HG03469 (cell line): ENCODE data around the gene DNAJC5.

Experiments used
- ATAC-seq: cut with Tn5 transposase; IDR thresholded peaks from one replicate; pipeline ENCODE4 v1.9.1; 2021; ENCODE audit warnings: mild to moderate bottlenecking, moderate library complexity, moderate number of reproducible peaks; ENCODE audit not compliant: unreplicated experiment

Gene DNAJC5

GRCh38 chr20:63939061-63939935, 44.4 kb downstream of the DNAJC5 start:
- no peak for ATAC-seq

- no peak for ATAC-seq
Observed at GRCh38 chr20:63940071-63940471, 45.1 kb downstream of the DNAJC5 start.

DNA sequence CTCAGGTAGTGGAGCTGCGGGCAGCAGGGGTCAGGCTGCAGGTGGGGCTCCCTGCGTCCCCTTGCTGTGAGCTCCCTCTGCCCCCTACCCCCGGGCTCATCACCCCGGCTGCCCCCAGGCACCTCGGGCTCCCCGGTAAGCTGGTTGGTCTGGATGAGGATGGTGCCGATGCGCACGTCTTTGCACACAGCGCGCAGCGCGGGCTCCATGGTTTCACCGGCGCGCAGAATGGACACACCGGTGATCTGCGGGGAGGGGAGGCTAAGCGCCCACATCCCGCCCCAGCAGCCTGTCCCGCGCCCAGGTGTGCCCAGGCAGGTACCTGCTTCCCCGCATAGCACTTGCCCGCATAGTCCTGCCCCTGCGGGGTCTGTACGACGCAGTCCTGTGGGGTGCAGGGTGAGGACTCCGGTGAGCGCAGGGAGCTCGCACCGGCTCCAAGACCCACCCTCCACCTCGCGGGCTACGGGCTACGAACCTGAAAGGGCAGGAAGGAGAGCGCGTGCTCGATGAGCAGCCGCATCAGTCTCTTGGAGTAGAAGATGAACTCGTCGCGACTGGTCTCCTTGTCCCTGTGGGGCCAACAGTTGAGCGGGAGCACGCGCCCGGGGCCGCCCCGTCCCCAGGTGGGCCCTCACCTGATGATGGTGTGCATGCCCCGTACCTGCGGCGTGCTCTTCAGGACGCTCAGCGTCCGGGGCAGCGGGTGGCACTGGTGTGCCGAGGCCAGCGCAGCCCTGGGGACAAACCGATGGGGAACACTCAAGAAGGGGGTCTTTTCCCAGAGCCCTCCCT, 45.7 kb downstream of the DNAJC5 start:
- ATAC-seq, result no peak

- ATAC-seq, result no peak
Observed at GRCh38 chr20:63941282-63942081, 46.6 kb downstream of the DNAJC5 start.

GRCh38 chr20:63942250-63942951, 47.5 kb downstream of the DNAJC5 start:
- no peak for ATAC-seq

DNA sequence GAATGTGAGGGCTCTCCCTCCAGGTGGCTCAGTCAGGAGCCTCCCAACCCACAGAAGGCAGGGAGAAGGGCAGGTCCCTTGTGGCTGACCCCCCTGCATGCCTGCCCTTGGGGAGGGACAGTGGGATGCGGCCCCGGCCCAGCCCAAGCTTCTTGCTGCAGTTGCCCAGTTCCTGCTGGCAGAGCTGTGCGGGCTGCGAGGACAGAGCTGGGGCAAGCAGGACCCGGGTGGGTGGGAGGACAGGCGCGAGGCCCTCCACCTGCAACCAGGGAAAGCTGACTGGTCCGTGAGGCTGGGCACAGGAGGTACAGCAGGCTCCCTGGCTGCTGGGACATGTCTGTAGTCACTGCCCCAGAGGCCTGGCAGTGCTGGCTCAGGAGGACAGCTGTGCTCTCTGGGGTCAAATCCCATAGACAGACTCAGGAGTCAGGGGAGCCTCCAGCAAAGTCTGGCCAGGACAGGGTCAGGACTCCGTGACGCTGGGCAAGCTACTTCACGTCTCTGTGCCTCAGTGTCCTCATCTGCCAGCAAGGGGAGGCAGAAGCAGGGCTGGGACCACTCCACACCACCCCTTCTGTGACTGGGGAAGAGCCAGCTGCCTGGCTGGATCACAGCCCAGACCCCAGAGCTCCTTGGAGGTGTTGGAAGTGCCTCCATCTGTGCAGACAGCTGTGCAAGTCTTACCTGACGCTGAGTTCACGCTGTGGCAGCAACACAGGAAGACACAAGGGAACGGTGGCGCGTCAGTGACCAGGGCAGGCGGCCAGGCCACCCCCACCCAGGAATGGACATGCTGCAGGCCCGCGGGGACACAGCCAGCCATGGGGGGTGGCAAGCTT, 48.3 kb downstream of the DNAJC5 start:
- ATAC-seq, result no peak

DNA sequence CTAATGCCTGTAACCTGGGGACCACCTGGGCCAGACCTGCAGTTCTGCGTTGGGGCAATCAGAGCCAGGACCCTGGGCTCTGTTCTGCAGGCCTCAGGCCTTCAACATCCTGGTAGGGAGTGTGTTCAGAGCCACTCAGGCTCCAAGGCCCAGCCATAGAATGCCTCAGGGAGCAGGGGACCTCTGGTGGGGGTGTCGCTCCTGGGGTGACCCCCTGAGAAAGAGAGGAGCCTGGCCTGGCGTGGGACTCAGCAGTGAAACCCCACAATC, 48.8 kb downstream of the DNAJC5 start:
- no peak for ATAC-seq

- no peak for ATAC-seq
Observed at GRCh38 chr20:63944078-63944941, 49.4 kb downstream of the DNAJC5 start.

DNA sequence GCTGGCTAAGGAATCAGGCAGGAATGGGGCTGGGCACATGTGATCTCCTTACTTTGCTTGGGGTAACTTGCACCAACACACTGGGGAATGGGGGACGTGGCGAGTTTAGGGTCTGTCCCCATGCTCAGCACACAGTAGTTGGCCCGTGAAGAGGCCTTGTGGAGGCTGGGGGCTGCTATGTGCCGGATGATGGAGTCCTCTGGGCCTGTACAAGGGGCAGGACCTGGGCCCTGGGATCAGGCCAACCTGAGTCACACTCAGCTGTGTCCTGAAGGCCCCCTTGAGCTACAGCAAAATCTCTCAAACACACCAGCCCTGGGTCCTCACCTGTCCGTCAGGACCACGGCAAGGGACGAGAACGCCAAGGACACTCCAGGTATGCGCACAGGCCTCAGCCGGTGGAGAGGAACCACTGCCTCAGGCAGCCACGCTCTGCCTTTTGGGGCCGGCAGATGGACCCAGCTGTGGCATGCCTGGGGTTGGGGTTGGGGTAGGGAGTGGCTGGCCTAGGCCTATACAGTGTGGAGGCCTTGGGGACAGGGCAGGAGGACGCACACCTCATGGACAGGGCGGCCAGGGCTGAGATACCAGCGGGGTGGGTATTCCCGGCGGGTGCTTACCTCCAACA, 50.2 kb downstream of the DNAJC5 start:
- ATAC-seq, result no peak

DNA sequence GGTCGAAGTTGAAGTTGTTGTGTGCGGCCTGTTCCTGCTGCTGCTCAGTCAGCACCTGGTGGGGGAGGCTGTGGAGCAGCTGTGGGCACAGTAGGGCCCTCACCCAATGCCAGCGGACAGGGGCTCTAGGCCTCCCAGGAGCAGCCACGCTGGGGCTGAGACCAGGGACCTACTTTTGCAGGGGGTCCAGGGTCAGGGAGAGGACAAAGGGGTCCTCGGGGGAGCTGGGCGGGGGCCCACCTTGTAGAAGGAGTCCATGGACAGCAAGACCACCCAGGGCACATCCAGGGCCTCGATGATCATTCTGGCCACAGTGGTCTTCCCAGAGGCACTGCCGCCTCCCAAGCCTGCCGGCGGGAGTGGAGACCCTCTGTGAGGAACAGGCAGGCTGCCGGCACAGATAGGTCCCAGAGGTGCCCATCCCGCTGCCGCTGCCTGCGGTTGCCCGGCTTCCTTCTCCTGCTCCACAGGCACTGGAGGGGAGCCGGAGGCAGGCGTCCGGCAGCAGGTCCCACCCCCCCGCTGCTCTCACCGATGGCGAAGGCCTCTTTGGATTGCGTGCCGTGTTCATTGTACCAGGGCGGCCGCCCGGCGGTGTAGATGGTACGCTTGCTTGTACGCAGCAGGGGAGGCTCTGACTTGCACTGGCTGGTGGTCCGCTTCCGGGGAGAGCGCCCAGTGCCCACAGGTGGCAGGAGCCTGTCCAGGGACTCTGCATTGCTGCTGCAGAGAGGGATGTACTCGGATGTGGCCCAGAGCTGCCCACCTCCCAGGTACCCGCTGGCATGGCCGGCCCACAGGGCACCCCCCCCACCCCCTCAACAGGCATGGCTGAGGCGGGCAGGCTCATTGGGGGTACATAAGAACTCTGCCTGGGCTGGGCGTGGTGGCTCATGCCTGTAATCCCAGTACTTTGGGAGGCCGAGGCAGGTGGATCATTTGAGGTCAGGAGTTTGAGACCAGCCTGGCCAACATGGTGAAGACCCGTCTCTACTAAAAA, 51.3 kb downstream of the DNAJC5 start:
- ATAC-seq, result no peak

GRCh38 chr20:63946986-63947637, 52.2 kb downstream of the DNAJC5 start:
- ATAC-seq, result no peak

DNA sequence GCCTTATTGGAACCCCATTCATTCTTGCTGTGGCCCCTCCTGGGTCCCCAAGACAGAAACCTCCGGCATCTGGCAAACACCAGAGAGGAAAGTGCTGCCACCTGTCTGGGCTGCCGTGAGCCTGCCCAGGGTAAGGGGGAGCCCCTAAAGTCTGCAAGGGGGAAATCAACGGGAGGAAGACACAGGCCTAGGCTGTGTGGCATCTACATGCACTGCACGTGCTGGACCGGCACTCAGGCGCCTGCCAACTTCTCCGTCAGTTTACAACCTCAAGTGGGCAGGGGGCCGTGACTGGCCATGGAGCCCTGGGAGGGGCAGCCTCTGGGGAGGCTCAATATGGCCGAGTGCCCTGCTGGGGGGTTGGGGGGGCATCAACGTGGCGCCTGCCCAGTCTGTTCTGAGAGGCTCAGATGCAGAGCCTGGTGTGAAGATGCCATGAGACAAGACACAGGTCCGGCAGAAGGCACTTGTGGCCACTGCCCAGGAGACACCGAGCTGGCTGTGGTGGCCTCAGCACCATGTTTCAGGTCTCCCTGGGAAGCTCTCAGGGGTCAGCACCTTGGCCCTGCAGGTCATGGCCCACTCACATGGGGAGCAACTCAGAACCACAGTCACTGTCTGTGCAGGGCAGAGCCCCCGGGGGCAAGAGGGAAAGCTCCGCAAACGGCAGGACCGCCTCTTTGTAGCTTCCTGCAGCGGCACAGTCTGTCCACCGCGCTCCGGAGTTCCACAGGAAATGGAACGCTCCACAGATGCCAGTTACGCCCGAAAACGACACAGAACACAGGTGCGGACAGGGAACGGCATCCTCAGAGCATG, 52.9 kb downstream of the DNAJC5 start:
- no peak for ATAC-seq

DNA sequence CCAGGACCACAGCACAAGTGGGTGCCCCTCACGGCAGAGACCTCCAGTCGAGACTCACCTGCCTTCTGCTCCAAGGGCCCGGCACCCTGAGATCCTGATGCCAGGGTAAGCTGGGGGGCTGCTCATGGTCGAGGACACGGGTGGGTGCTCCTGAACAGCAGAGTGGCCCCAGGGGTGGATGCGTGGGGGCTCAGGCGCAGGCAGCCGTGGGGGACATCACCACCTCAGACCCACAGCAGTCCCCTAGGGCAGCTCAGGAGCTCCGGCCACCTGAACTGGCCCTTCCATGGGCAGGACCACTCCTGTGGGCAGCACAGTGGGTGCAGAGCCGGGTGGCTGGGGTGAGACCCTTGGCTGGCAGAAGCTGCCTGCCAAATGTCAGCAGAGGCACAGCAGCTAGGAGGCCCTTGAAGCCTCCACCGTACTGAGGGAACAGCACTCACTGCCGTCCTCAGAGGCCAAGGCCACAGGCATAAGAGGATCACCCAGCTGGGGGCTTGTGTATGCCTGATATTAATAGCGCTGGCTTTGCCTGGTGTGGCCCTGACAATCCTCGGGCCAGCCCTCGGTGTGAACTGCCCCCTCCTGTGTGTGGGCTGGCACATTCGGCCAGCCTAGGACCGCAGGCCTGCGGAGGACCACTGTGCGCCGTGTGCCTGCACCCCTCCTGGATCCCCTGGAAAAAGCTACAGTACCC, 55.9 kb downstream of the DNAJC5 start:
- no peak for ATAC-seq

GRCh38 chr20:63951398-63952209, 56.7 kb downstream of the DNAJC5 start:
- no peak for ATAC-seq

- no peak for ATAC-seq
Observed at GRCh38 chr20:63952210-63952535, 57.2 kb downstream of the DNAJC5 start.
